Bronchial epithelial cell (primary cell): ENCODE measurements around the gene FBLN2. TPM values are rescaled to one million over a fixed set of nuclear protein-coding genes. Genes with fewer than 3 reads are reported as not detected.

Source experiments
- DNase-seq: peaks from one replicate; pipeline ENCODE4 v3.0.0-alpha.2; 2010; ENCODE audit warnings: low read depth
- FAIRE-seq: peaks from 2 replicates; lab custom pipeline; 2011; peaks lifted over from hg19 to GRCh38; lab: Jason Lieb, UNC
- H3K27me3 ChIP-seq: 2 replicates; pipeline ENCODE4 v1.5.1; 2011; ENCODE audit warnings: low read length; ENCODE audit not compliant: control insufficient read depth, insufficient read depth
- H3K36me3 ChIP-seq: 2 replicates; pipeline ENCODE4 v1.5.1; 2011; ENCODE audit warnings: low read length; ENCODE audit not compliant: control insufficient read depth, insufficient read depth
- H3K4me3 ChIP-seq: 2 replicates; pipeline ENCODE4 v1.5.1; 2011; ENCODE audit warnings: mild to moderate bottlenecking, low read depth, low read length, control low read depth
- total RNA-seq: library from RNA; depleted of rRNA; stranded (reverse); fragments of >200 nt; gene quantifications from 2 replicates; pipeline ENCODE4 v1.2.1, GENCODE V29; 2014
- TF ChIP-seq, protein P1 (sequence below): IDR thresholded peaks from 2 replicates; pipeline ENCODE4 v1.5.1; 2011; ENCODE audit warnings: mild to moderate bottlenecking, moderate library complexity, low read length, control low read depth, inconsistent platforms; ENCODE audit not compliant: insufficient read depth, severe bottlenecking

Gene FBLN2
- total RNA-seq, 1 donor from 2014 or later, result 4.7 TPM

DNA sequence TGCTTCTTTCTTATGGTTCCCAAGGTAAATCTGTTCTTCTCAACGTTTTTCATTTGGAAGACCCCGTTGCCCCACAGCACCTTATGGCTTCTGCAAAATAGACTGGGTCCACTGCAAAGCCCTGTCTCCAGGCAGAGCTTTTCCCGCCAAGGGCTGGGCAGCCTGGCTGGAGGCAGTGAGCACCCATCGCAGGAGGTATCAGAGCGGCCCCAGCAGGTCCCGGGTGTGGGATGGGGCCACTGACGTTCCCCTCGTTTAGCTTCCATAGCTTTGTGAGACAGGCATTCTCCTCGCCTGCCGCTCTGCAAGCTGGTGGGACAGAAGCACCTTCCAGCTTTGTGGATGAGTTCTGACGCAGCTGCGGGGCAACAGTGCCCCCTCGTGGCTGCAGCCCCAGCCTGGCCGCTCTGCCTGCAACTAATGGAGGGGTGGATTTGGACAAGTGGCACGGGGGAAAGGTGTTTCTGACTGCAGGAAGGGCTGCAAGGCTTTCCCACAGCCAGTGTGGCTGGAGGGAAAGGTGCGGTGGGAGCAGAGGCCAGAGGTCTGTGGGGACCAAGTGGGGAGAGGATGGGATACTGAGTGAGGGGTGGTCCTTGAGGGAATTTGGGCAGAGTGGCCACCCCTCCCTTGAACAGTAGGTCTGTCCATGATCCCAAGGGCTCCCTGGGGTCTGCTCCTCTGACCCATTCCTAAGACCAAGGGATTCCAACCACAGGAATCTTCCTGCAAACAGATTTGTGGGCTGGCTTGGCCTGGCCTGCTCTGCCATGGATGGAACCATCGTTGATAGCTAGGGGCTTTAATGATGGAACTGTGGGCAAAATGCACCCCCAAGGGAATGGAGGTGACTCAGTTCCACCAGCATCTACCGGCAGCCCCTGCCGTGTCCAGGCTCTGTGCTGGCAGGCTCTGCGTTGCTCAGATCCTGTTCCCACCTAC is 99.4 kb downstream of the FBLN2 start:
- Histone ChIP-seq H3K4me3 (no peak overlapping the region), H3K36me3 (no peaks in the 10 kb centered on the region), H3K27me3 (peaks cover 2% of the 10 kb centered on the region)
- DNase-seq (peak; percentile 75), FAIRE-seq (no peak)
- TF ChIP-seq, protein P1, sequence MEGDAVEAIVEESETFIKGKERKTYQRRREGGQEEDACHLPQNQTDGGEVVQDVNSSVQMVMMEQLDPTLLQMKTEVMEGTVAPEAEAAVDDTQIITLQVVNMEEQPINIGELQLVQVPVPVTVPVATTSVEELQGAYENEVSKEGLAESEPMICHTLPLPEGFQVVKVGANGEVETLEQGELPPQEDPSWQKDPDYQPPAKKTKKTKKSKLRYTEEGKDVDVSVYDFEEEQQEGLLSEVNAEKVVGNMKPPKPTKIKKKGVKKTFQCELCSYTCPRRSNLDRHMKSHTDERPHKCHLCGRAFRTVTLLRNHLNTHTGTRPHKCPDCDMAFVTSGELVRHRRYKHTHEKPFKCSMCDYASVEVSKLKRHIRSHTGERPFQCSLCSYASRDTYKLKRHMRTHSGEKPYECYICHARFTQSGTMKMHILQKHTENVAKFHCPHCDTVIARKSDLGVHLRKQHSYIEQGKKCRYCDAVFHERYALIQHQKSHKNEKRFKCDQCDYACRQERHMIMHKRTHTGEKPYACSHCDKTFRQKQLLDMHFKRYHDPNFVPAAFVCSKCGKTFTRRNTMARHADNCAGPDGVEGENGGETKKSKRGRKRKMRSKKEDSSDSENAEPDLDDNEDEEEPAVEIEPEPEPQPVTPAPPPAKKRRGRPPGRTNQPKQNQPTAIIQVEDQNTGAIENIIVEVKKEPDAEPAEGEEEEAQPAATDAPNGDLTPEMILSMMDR, result peak; percentile 99

DNA sequence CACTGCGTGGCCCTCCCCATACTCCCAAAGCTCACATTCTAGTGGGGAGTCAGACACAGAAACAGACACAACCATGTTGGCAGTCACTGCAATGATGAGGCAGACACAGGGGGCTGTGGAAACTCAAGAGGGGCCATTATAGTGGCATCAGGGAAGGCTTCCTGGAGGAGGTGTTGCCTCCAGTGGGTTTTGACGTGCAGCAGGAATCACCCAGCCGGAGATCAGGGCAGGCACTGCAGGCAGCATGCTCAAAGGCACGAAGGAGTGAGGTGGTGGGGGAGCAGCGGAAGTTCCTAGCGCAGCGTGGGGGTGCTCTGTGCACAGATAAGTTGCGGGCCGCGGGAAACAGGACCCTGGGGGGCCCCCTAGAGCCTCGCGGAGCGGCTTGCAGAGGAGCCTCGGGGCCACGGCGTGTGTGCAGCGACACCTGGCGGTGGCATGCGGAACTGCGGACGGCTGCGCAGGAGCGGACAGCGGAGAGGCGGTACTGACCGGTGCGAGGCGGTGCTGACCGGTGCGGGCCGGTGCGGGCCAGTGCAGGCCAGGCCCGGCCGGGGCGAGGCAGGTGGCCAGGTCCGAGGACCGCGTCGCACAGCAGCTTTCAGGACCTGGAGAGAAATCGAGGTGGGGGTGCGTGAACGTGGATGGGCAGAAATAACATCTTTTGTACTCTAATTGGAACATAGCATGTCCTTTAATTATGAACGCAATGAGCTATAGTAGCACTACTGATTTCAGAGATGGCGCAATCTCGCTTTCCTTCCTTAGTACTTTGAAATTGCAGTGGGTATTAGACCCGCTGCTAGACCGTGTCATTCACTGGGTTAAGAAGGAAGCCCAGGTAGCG is 101.5 kb downstream of the FBLN2 start:
- FAIRE-seq, result no peak

DNA sequence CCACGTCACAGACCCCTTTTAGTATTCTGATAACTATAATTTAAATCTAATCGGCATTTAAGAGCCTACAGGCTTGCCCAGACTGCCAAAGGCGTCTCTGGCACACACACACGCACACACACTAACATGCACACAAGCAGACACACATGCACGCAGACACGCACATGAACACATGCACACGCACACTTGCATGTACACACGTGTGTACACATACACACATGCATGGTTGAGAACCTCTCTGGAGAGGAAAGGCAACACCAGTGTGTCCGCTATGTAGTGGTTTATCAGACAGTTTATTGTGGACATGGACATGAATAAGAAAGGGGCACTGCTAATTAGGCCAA is 102.1 kb downstream of the FBLN2 start:
- peaks cover 2% of the 10 kb centered on the region for H3K27me3 ChIP-seq
- FAIRE-seq (no peak), DNase-seq (no peak)
- TF ChIP-seq, protein P1, result no peak
- H3K36me3 ChIP-seq, result no peaks in the 10 kb centered on the region
- H3K4me3 ChIP-seq, result no peak overlapping the region

More for the DNA sequence above, 101.5 kb downstream of the FBLN2 start:
- TF ChIP-seq, protein P1, result peak; percentile 99
- Histone ChIP-seq H3K4me3 (no peak overlapping the region), H3K27me3 (peaks cover 2% of the 10 kb centered on the region), H3K36me3 (no peaks in the 10 kb centered on the region)
- peak; percentile 31 for DNase-seq

DNA sequence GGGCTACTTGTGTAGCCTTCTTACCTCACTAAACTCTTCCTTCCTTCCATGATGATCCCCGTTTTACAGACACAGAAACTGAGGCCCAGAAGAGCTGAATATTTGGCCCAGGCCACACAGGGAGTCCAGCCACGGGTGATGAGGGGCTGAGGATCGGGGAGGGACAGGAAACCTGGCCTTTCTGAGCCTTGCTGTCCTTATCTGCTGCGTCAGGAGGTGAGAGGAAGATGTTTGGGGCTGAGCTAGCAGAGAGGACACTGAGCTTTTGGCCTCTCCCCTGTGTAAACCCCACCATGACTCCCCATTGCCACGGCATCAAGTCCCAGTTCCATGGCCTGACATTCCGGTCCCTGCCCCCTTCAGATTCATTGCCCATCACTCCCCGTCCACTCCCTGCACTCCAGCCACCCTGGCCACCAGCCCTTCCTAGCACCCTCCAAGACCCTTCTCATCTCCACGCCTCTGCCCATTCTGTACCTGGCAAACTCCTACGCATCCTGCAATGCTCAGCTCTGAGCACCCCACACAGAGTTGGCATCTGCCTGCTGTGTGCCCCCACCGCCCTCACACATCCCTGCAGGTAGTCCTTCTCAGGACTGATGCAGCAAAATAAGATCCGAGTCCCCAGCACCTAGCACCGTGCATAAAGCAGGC is 103.0 kb downstream of the FBLN2 start:
- peaks cover 2% of the 10 kb centered on the region for H3K27me3 ChIP-seq
- TF ChIP-seq, protein P1, result no peak
- no peak for FAIRE-seq

DNA sequence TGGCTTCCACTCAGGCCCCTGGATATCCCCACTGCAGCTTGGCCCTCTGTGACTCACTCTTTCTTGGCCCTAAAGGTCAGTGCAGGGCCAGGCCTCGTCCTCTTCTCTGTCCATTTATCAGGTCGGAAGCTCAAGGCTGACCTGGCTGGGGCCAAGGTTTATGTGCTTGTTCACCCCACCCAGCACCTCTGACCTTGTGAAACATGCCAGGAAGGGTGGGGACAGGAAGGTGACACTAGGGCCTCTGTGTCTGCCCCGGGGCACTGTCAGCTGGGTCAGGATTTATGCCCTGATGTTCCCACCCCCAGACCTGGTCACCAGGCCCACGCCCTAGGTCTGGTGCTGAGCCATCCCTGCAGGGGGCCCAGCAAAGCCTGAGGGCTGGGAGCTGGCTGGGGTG is 103.8 kb downstream of the FBLN2 start:
- no peaks in the 10 kb centered on the region for H3K27me3 ChIP-seq
- H3K36me3 ChIP-seq, result no peaks in the 10 kb centered on the region
- TF ChIP-seq, protein P1, result no peak
- H3K4me3 ChIP-seq, result no peak overlapping the region
- DNase-seq, result no peak
- no peak for FAIRE-seq

More for the DNA sequence above, 103.0 kb downstream of the FBLN2 start:
- H3K36me3 ChIP-seq, result no peaks in the 10 kb centered on the region
- no peak for DNase-seq
- no peak overlapping the region for H3K4me3 ChIP-seq
